OCI-LY1 (cell line): Measurements from ENCODE around the gene UTP4.

Experiments used
- EZH2 ChIP-seq: fragments of 200-600 bp; sonication (generic), shearing (Covaris generic); IDR thresholded peaks from 2 replicates; pipeline ENCODE4 v1.8.0; 2017; ENCODE audit warnings: borderline replicate concordance, mixed run types, mild to moderate bottlenecking, antibody characterized with exemption, low read length, moderate library complexity, mixed read lengths
- TF ChIP-seq, protein P1 (sequence below): fragments of 200-600 bp; sonication (generic), shearing (Covaris generic); IDR thresholded peaks from 2 replicates; pipeline ENCODE4 v1.5.1; 2017; ENCODE audit warnings: mild to moderate bottlenecking, antibody characterized with exemption, low read length, moderate library complexity, mixed read lengths

DNA sequence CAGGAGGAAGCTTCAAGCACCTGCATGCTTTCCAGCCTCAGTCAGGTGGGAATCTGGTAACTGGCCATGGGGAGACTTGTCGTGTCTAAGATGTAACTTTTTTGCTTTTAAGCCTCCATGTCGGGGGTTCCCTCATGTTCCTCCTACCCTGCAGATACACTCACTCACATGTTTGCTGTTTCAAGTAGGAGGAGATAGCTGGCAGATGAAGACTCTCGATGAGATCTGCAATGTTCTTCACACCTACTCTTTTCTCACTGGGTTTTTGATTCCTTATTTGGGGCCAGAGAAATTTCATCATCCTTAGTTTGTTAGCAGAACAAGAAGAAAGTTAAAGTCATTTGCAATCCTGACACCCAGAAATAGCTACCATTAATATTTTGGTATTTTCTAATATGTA is 24.7 kb downstream of the UTP4 start:
- TF ChIP-seq, protein P1, sequence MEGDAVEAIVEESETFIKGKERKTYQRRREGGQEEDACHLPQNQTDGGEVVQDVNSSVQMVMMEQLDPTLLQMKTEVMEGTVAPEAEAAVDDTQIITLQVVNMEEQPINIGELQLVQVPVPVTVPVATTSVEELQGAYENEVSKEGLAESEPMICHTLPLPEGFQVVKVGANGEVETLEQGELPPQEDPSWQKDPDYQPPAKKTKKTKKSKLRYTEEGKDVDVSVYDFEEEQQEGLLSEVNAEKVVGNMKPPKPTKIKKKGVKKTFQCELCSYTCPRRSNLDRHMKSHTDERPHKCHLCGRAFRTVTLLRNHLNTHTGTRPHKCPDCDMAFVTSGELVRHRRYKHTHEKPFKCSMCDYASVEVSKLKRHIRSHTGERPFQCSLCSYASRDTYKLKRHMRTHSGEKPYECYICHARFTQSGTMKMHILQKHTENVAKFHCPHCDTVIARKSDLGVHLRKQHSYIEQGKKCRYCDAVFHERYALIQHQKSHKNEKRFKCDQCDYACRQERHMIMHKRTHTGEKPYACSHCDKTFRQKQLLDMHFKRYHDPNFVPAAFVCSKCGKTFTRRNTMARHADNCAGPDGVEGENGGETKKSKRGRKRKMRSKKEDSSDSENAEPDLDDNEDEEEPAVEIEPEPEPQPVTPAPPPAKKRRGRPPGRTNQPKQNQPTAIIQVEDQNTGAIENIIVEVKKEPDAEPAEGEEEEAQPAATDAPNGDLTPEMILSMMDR, result no peak
- TF ChIP-seq EZH2, result no peak
